ENCODE data around the gene ZNF792. TPM values are rescaled to one million over a fixed set of nuclear protein-coding genes. Genes with fewer than 3 reads are reported as not detected.

ZNF792 gene
- polyA plus RNA-seq, 1 donor from 2014 or later, result 3.7 TPM

DNA sequence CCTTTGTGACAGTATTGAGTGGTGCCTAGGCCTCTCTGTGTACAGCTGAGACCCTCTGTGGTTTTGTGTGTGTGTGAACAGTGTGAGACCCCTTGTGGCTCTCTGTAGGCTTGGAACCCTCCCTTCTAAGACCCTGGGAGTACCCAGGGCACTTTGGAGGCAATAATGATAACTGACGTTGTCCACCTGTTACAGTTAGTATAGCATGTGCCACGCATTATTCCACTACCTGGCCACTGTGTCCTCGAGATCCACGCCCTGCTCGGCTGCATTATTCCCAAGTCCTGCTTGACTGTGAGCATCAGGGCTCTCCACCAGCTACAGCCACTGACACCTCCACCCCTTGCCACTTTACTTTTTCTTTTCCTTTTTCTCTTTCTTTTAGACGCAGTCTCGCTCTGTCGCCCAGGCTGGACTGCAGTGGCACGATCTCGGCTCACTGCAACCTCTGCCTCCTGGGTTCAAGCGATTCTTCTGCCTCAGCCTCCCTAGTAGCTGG is 38.1 kb upstream of the ZNF792 start:
- Histone ChIP-seq H3K9ac (ENCODE audit: low read length) (no peak overlapping the region), H3K4me3 (ENCODE audit: low read length) (peak overlapping the region; percentile 96)

DNA sequence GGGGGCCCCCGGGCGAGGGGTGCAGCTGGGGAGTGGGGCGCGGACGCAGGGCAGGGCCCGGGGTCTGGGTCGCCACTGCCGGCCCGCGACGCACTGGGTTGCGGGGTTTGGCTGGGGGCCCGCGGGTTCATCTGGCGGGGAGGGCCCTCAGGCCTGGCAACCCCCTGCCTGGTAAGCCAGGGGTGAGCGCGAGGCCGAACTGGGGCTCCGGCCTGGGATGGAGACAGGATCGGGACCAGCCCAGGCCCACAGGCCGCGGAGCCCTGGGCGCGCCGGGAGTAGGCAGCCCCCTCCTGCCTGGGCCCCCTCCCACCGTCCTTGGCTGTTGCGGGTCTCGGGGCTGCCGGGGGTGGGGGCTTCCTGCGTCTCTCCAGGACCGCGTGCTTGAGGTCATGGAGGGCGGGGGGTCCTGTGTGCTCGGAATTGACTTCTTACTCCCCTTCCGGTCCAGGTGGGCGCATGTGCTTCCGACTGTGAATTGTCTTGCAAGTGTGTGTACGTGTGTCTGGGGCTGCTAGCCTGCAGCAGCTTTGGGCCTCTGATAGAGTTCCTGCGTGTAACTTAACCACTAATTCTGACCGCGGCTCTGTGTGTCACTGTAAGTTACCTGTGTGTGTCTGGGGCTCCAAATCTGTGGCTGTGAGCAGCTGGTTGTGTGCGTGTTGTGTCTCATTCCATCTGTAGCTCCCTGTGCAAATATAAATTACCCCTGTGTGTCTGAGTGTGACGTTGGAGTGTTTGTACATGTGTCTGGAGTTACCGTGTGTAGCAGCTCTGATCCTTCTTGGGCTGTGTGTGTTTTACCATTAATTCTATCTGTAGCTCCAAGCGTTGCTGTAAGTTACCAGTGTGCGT is 36.8 kb upstream of the ZNF792 start:
- Histone ChIP-seq H3K79me2 (replicated peaks; ENCODE audit: insufficient read depth, low read length) (peaks cover 54% of the 10 kb centered on the region), H2AFZ (ENCODE audit: low read depth, low read length) (peak overlapping the region; percentile 45)
- TF ChIP-seq, protein P1, sequence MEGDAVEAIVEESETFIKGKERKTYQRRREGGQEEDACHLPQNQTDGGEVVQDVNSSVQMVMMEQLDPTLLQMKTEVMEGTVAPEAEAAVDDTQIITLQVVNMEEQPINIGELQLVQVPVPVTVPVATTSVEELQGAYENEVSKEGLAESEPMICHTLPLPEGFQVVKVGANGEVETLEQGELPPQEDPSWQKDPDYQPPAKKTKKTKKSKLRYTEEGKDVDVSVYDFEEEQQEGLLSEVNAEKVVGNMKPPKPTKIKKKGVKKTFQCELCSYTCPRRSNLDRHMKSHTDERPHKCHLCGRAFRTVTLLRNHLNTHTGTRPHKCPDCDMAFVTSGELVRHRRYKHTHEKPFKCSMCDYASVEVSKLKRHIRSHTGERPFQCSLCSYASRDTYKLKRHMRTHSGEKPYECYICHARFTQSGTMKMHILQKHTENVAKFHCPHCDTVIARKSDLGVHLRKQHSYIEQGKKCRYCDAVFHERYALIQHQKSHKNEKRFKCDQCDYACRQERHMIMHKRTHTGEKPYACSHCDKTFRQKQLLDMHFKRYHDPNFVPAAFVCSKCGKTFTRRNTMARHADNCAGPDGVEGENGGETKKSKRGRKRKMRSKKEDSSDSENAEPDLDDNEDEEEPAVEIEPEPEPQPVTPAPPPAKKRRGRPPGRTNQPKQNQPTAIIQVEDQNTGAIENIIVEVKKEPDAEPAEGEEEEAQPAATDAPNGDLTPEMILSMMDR (IDR thresholded peaks at IDR 0.05; ENCODE audit: poor library complexity, severe bottlenecking), result no peak
- no peak for TF ChIP-seq TAF1 (IDR thresholded peaks at IDR 0.05; ENCODE audit: low read depth)
- TF ChIP-seq, protein P2, sequence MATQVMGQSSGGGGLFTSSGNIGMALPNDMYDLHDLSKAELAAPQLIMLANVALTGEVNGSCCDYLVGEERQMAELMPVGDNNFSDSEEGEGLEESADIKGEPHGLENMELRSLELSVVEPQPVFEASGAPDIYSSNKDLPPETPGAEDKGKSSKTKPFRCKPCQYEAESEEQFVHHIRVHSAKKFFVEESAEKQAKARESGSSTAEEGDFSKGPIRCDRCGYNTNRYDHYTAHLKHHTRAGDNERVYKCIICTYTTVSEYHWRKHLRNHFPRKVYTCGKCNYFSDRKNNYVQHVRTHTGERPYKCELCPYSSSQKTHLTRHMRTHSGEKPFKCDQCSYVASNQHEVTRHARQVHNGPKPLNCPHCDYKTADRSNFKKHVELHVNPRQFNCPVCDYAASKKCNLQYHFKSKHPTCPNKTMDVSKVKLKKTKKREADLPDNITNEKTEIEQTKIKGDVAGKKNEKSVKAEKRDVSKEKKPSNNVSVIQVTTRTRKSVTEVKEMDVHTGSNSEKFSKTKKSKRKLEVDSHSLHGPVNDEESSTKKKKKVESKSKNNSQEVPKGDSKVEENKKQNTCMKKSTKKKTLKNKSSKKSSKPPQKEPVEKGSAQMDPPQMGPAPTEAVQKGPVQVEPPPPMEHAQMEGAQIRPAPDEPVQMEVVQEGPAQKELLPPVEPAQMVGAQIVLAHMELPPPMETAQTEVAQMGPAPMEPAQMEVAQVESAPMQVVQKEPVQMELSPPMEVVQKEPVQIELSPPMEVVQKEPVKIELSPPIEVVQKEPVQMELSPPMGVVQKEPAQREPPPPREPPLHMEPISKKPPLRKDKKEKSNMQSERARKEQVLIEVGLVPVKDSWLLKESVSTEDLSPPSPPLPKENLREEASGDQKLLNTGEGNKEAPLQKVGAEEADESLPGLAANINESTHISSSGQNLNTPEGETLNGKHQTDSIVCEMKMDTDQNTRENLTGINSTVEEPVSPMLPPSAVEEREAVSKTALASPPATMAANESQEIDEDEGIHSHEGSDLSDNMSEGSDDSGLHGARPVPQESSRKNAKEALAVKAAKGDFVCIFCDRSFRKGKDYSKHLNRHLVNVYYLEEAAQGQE (IDR thresholded peaks at IDR 0.05; ENCODE audit: borderline replicate concordance), result peak; percentile 8
- TF ChIP-seq MXI1 (conservative IDR thresholded peaks at IDR 0.05; ENCODE audit: poor library complexity, severe bottlenecking), result peak; percentile 89
- no peak for TF ChIP-seq POLR2AphosphoS5 (IDR thresholded peaks at IDR 0.05)
- no peak for TF ChIP-seq RAD21 (conservative IDR thresholded peaks at IDR 0.05)
- TF ChIP-seq SMC3 (conservative IDR thresholded peaks at IDR 0.05; ENCODE audit: poor library complexity), result no peak
- no peak for TF ChIP-seq EP300 (conservative IDR thresholded peaks at IDR 0.05; ENCODE audit: poor library complexity, severe bottlenecking)

More for the DNA sequence above, 38.1 kb upstream of the ZNF792 start:
- no peak overlapping the region for H3K27ac ChIP-seq (ENCODE audit: low read length)
- TF ChIP-seq, protein P1 (IDR thresholded peaks at IDR 0.05; ENCODE audit: poor library complexity, severe bottlenecking), result no peak
- no peak for TF ChIP-seq TAF1 (IDR thresholded peaks at IDR 0.05; ENCODE audit: low read depth)
- TF ChIP-seq MXI1 (conservative IDR thresholded peaks at IDR 0.05; ENCODE audit: poor library complexity, severe bottlenecking), result no peak
- no peak for TF ChIP-seq EP300 (conservative IDR thresholded peaks at IDR 0.05; ENCODE audit: poor library complexity, severe bottlenecking)
- no peak for TF ChIP-seq POLR2AphosphoS5 (IDR thresholded peaks at IDR 0.05)
- TF ChIP-seq RAD21 (conservative IDR thresholded peaks at IDR 0.05), result no peak
- TF ChIP-seq, protein P2 (IDR thresholded peaks at IDR 0.05; ENCODE audit: borderline replicate concordance), result no peak
- TF ChIP-seq EZH2 (IDR thresholded peaks at IDR 0.05; ENCODE audit: borderline replicate concordance, insufficient read depth, low read length, poor library complexity, severe bottlenecking), result no peak
- H4K20me1 ChIP-seq (ENCODE audit: insufficient read depth), result no peaks in the 10 kb centered on the region
- no peak overlapping the region for H2AFZ ChIP-seq (ENCODE audit: low read depth, low read length)
- no peaks in the 10 kb centered on the region for H3K9me2 ChIP-seq (ENCODE audit: insufficient read depth, low read length)
- no peaks in the 10 kb centered on the region for H3K36me3 ChIP-seq (ENCODE audit: insufficient read depth, low read length)
- H3F3A ChIP-seq (ENCODE audit: insufficient read depth, low read length, poor library complexity, severe bottlenecking), result no peaks in the 10 kb centered on the region
- H3K4me2 ChIP-seq (ENCODE audit: low read length), result no peak overlapping the region
- H3K9me3 ChIP-seq (ENCODE audit: low read length), result no peaks in the 10 kb centered on the region
- no peaks in the 10 kb centered on the region for H3K27me3 ChIP-seq (ENCODE audit: insufficient read depth, low read depth, low read length)
- H3K79me2 ChIP-seq (replicated peaks; ENCODE audit: insufficient read depth, low read length), result peaks cover 59% of the 10 kb centered on the region

More for the DNA sequence above, 36.8 kb upstream of the ZNF792 start:
- H4K20me1 ChIP-seq (ENCODE audit: insufficient read depth), result no peaks in the 10 kb centered on the region
- H3K4me2 ChIP-seq (ENCODE audit: low read length), result peak overlapping the region; percentile 47
- no peaks in the 10 kb centered on the region for H3K9me2 ChIP-seq (ENCODE audit: insufficient read depth, low read length)
- H3K36me3 ChIP-seq (ENCODE audit: insufficient read depth, low read length), result no peaks in the 10 kb centered on the region
- no peaks in the 10 kb centered on the region for H3F3A ChIP-seq (ENCODE audit: insufficient read depth, low read length, poor library complexity, severe bottlenecking)
- no peaks in the 10 kb centered on the region for H3K9me3 ChIP-seq (ENCODE audit: low read length)
- H3K9ac ChIP-seq (ENCODE audit: low read length), result peak overlapping the region; percentile 81
- H3K4me3 ChIP-seq (ENCODE audit: low read length), result peak overlapping the region; percentile 96
- no peaks in the 10 kb centered on the region for H3K27me3 ChIP-seq (ENCODE audit: insufficient read depth, low read depth, low read length)
- H3K27ac ChIP-seq (ENCODE audit: low read length), result peak overlapping the region; percentile 73

All from neural cell (in vitro differentiated cells).